ENCODE data around the gene ATP10B.

- TF ChIP-seq YY1 (IDR thresholded peaks at IDR 0.05; ENCODE audit: insufficient read depth, insufficient read length), result no peak
- no peak for TF ChIP-seq ZNF274 (IDR thresholded peaks at IDR 0.05; ENCODE audit: low read depth, low read length)
Observed at GRCh38 chr5:160773646-160774410, 78.2 kb downstream of the ATP10B start.
